T-cell (primary cell): ENCODE results near the gene NRXN2. TPM values are rescaled to one million over a fixed set of nuclear protein-coding genes. Genes with fewer than 3 reads are reported as not detected.

Experiments
- ATAC-seq, 4 experiments: fragments of 200-7000 bp in 3 of 4; fragments of 150-1000 bp in 1 of 4; cut with Tn5 transposase; replicated peaks in 1 of 4; 1 replicate in 3 of 4; 2 replicates in 1 of 4; pipeline ENCODE4 v1.10.0; 2021; ENCODE audit warnings: moderate library complexity in 3 of 4, mild to moderate bottlenecking in 2 of 4, moderate number of reproducible peaks in 1 of 4
- CTCF ChIA-PET, 2 donors: fragments of 300-600 bp; sonication (Branson Sonifier 250); formaldehyde crosslinking; loops; one replicate each; lab custom pipeline; 2022; ENCODE audit warnings: antibody characterized with exemption in 2 of 2; lab: Charles Lee
- POLR2A ChIA-PET, 2 donors: fragments of 300-600 bp; sonication (Branson Sonifier 250); formaldehyde crosslinking; loops; one replicate each; lab custom pipeline; 2022; ENCODE audit warnings: antibody characterized with exemption in 2 of 2; lab: Charles Lee
- DNase-seq, 35 experiments: peaks; one replicate each; pipeline versions ENCODE4 v3.0.0 to v3.0.0-alpha.2; 2013 to 2023
- H3K27ac ChIP-seq: one replicate; pipeline ENCODE4 v1.5.1; 2013; ENCODE audit warnings: low read length
- H3K27me3 ChIP-seq, 2 experiments: replicated peaks in 1 of 2; 1 replicate in 1 of 2; 2 replicates in 1 of 2; pipeline versions ENCODE4 v1.6.1 to v1.7.0; 2013; ENCODE audit warnings: low read length in 1 of 2, mixed read lengths in 1 of 2; ENCODE audit not compliant: control insufficient read depth in 2 of 2, insufficient read depth in 2 of 2; ENCODE audit errors: extremely low read depth in 1 of 2
- H3K36me3 ChIP-seq, 2 donors: 1 replicate in 1 of 2; 2 replicates in 1 of 2; pipeline versions ENCODE4 v1.6.1 to v1.7.0; 2013; ENCODE audit warnings: low read length in 1 of 2; ENCODE audit not compliant: control insufficient read depth in 2 of 2, insufficient read depth in 1 of 2; ENCODE audit errors: extremely low read depth in 1 of 2
- H3K4me1 ChIP-seq, 2 experiments: 1 replicate in 1 of 2; 2 replicates in 1 of 2; pipeline versions ENCODE4 v1.6.1 to v1.7.0; 2013; ENCODE audit warnings: low read length in 2 of 2, mixed read lengths in 1 of 2; ENCODE audit not compliant: insufficient read depth in 2 of 2, control insufficient read depth in 1 of 2; ENCODE audit errors: extremely low read depth in 1 of 2
- H3K4me3 ChIP-seq, 2 donors: 1 replicate in 1 of 2; 2 replicates in 1 of 2; pipeline versions ENCODE4 v1.5.1 to v1.7.0; 2013; ENCODE audit warnings: mild to moderate bottlenecking in 2 of 2, low read length in 1 of 2, moderate library complexity in 1 of 2; ENCODE audit not compliant: control insufficient read depth in 1 of 2; ENCODE audit errors: extremely low read depth in 1 of 2
- H3K9me3 ChIP-seq: 2 replicates; pipeline ENCODE4 v1.7.0; 2013
- H3K27ac Mint-ChIP-seq, 2 donors: one replicate each; pipeline ENCODE4 v1.8.0; 2020 to 2021; ENCODE audit warnings: mild to moderate bottlenecking in 2 of 2, mixed read lengths in 2 of 2
- H3K27me3 Mint-ChIP-seq, 2 donors: one replicate each; pipeline ENCODE4 v1.8.0; 2021 to 2022; ENCODE audit warnings: mixed read lengths in 2 of 2
- H3K36me3 Mint-ChIP-seq: one replicate; pipeline ENCODE4 v1.8.0; 2021; ENCODE audit warnings: mixed read lengths
- H3K4me1 Mint-ChIP-seq, 3 donors: one replicate each; pipeline ENCODE4 v1.8.0; 2020 to 2022; ENCODE audit warnings: mixed read lengths in 3 of 3, mild to moderate bottlenecking in 1 of 3
- H3K4me3 Mint-ChIP-seq, 3 donors: one replicate each; pipeline ENCODE4 v1.8.0; 2020 to 2022; ENCODE audit warnings: mild to moderate bottlenecking in 3 of 3, mixed read lengths in 3 of 3, moderate library complexity in 3 of 3
- H3K9me3 Mint-ChIP-seq, 3 donors: one replicate each; pipeline ENCODE4 v1.8.0; 2020 to 2022; ENCODE audit warnings: mixed read lengths in 3 of 3
- WGBS: methylation state at CpG from one replicate; pipeline ENCODE4 v1.1.5; 2013; ENCODE audit warnings: missing lambda C conversion rate; ENCODE audit not compliant: insufficient coverage; 5-methylcytosine and 5-hydroxymethylcytosine counted together
- total RNA-seq, 35 experiments: library from RNA in 6 of 35; stranded (reverse) in 6 of 35; fragments of 120-200 nt in 1 of 35; gene quantifications; one replicate each; pipeline versions ENCODE4 v1.2.1 to v1.2.4 and lab custom pipeline; 2013 to 2026

NRXN2 gene
- total RNA-seq, 5 donors from 2014 or later (not counting 1 experiment from before 2014, with no cell fraction given): 0.43 to 0.70 (median 0.47) TPM; not detected in 2

DNA sequence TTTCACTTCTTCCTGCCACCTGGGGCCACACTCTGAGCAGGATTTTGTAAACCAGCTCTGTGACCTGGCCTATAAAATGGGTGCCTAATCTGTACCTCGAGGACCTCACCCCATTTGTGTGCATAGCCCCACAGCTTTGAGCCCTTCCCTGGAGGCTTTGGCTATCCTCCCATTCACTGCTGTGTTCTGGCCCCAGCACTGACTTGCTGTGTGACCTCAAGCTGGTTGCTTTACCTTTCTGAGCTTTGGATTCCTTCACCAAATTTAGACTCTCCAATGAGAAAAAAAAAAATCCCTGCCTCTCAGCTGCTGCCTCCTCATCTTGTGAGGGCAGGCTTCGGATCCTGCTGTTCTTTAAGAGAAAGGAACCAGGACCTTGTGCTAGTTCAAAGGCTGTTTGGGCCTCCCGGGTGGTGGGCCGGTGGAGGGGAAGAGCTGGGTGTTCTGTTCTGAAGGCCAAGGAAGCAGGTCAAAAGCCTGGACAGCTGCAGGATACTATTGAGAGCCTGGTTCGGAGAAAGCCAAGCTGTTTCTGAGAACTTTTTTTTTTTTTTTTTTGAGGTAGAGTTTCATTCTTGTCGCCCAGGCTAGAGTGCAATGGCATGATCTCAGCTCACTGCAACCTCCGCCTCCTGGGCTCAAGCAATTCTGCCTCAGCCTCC lies 37.9 kb upstream of the NRXN2 start:
- no peak for DNase-seq
- H3K4me1 Mint-ChIP-seq: peaks cover 66 to 76% (median 74%) of the 10 kb centered on the region in 3 donors

GRCh38 chr11:64759722-64760719 lies 37.0 kb upstream of the NRXN2 start, which contains the start of gene PYGM:
Gene PYGM, minus strand, starts transcription at chr11:64759974. Its CDS starts 76 bp downstream, at chr11:64759898.
- CTCF ChIA-PET: interaction anchor here in 1 of 2 donors (0.7 to 1.3 kb wide), 3 partner anchors 9 to 15 kb away, joined by 3 to 7 read pairs (median 4); no protein-coding TSS in a partner anchor
- Histone ChIP-seq H3K4me3 (no peak within 1 kb of the TSS), H3K36me3 (peaks cover 19 to 31% of the 10 kb centered on the region in 2 donors), H3K27me3 (no peaks in the 10 kb centered on the region), H3K9me3 (no peaks in the 10 kb centered on the region), H3K4me1 (peaks cover 47 to 94% of the 10 kb centered on the region in 2 experiments), H3K27ac (peak within 1 kb of the TSS; percentile 56)
- no peaks in the 10 kb centered on the region for H3K27me3 Mint-ChIP-seq
- DNase-seq (peak in 1 of 35 experiments; percentile 23), ATAC-seq (peak in 1 of 4 experiments; percentile 5)
- H3K27ac Mint-ChIP-seq: peak within 1 kb of the TSS; percentile 88 to 93
- H3K36me3 Mint-ChIP-seq: peaks cover 26% of the 10 kb centered on the region
- 91% methylated on average over 11 of the region's 24 CpGs for WGBS
- POLR2A ChIA-PET: interaction anchor here (0.6 to 2.0 kb wide), 5 partner anchors 15 to 56 kb away, joined by 3 to 11 read pairs (median 4); no protein-coding TSS in a partner anchor
- peak within 1 kb of the TSS in 1 of 3 donors; percentile 86 for H3K4me3 Mint-ChIP-seq
- H3K9me3 Mint-ChIP-seq: no peaks in the 10 kb centered on the region
- peaks cover 59 to 68% (median 67%) of the 10 kb centered on the region in 3 donors for H3K4me1 Mint-ChIP-seq

More for the DNA sequence above, 37.9 kb upstream of the NRXN2 start:
- CTCF ChIA-PET: interaction anchor here (0.6 to 1.3 kb wide), 4 partner anchors 10 to 90 kb away, joined by 3 to 7 read pairs (median 4); no protein-coding TSS in a partner anchor
- H3K36me3 Mint-ChIP-seq: peaks cover 34% of the 10 kb centered on the region
- peak overlapping the region; percentile 88 to 93 for H3K27ac Mint-ChIP-seq
- POLR2A ChIA-PET: interaction anchor here (0.6 to 2.0 kb wide), 10 partner anchors 12 to 699 kb away, joined by 3 to 11 read pairs (median 3); no protein-coding TSS in a partner anchor
- no peaks in the 10 kb centered on the region for H3K9me3 Mint-ChIP-seq
- peaks cover 52 to 95% of the 10 kb centered on the region in 2 experiments for H3K4me1 ChIP-seq
- peaks cover 17 to 39% of the 10 kb centered on the region in 2 donors for H3K36me3 ChIP-seq
- H3K27ac ChIP-seq: peak overlapping the region; percentile 56
- H3K4me3 ChIP-seq: no peak overlapping the region
- no peaks in the 10 kb centered on the region for H3K9me3 ChIP-seq
- no peaks in the 10 kb centered on the region for H3K27me3 Mint-ChIP-seq
- H3K27me3 ChIP-seq: no peaks in the 10 kb centered on the region
- H3K4me3 Mint-ChIP-seq: peak overlapping the region in 2 of 3 donors; percentile 21 to 86
- no peak for ATAC-seq
- 81% methylated on average over 6 of the region's 7 CpGs for WGBS

GRCh38 chr11:64759131-64759721 lies 36.2 kb upstream of the NRXN2 start:
- H3K27ac ChIP-seq: no peak overlapping the region
- H3K4me1 ChIP-seq: peaks cover 41 to 90% of the 10 kb centered on the region in 2 experiments
- peaks cover 51 to 60% (median 59%) of the 10 kb centered on the region in 3 donors for H3K4me1 Mint-ChIP-seq
- H3K9me3 ChIP-seq: no peaks in the 10 kb centered on the region
- peaks cover 17 to 25% of the 10 kb centered on the region in 2 donors for H3K36me3 ChIP-seq
- ChIA-PET POLR2A (interaction anchor here (0.6 to 0.8 kb wide), 4 partner anchors 18 to 1822 kb away, joined by 4 to 10 read pairs (median 6); no protein-coding TSS in a partner anchor), CTCF (interaction anchor here in 1 of 2 donors (0.7 to 1.3 kb wide), 3 partner anchors 8 to 15 kb away, joined by 3 to 7 read pairs (median 4); no protein-coding TSS in a partner anchor)
- ATAC-seq (no peak), DNase-seq (no peak)
- peaks cover 19% of the 10 kb centered on the region for H3K36me3 Mint-ChIP-seq
- H3K27ac Mint-ChIP-seq: peak overlapping the region; percentile 22 to 93
- no peaks in the 10 kb centered on the region for H3K9me3 Mint-ChIP-seq
- no peaks in the 10 kb centered on the region for H3K27me3 Mint-ChIP-seq
- WGBS: 95% methylated on average over 18 of the region's 21 CpGs
- H3K4me3 Mint-ChIP-seq: peak overlapping the region in 1 of 3 donors; percentile 60
- no peaks in the 10 kb centered on the region for H3K27me3 ChIP-seq
- no peak overlapping the region for H3K4me3 ChIP-seq

- Mint-ChIP-seq H3K27me3 (no peaks in the 10 kb centered on the region), H3K4me3 (no peak overlapping the region), H3K4me1 (peaks cover 44 to 54% (median 53%) of the 10 kb centered on the region in 3 donors), H3K36me3 (peaks cover 13% of the 10 kb centered on the region), H3K27ac (peak overlapping the region in 1 of 2 donors; percentile 65), H3K9me3 (no peaks in the 10 kb centered on the region)
- ChIA-PET POLR2A (interaction anchor here in 1 of 2 donors (0.5 to 0.6 kb wide), 3 partner anchors 114 to 1823 kb away, joined by 4 to 8 read pairs (median 4); no protein-coding TSS in a partner anchor), CTCF (no interaction called here)
- WGBS: 98% methylated on average over 5 of the region's 15 CpGs
- H3K4me3 ChIP-seq: no peak overlapping the region
- H3K4me1 ChIP-seq: peaks cover 37 to 88% of the 10 kb centered on the region in 2 experiments
- H3K27me3 ChIP-seq: no peaks in the 10 kb centered on the region
- ATAC-seq (no peak), DNase-seq (peak in 1 of 35 experiments; percentile 23)
- H3K9me3 ChIP-seq: no peaks in the 10 kb centered on the region
- peaks cover 17 to 28% of the 10 kb centered on the region in 2 donors for H3K36me3 ChIP-seq
- H3K27ac ChIP-seq: no peak overlapping the region
Measured at GRCh38 chr11:64758330-64759079, 35.5 kb upstream of the NRXN2 start.

DNA sequence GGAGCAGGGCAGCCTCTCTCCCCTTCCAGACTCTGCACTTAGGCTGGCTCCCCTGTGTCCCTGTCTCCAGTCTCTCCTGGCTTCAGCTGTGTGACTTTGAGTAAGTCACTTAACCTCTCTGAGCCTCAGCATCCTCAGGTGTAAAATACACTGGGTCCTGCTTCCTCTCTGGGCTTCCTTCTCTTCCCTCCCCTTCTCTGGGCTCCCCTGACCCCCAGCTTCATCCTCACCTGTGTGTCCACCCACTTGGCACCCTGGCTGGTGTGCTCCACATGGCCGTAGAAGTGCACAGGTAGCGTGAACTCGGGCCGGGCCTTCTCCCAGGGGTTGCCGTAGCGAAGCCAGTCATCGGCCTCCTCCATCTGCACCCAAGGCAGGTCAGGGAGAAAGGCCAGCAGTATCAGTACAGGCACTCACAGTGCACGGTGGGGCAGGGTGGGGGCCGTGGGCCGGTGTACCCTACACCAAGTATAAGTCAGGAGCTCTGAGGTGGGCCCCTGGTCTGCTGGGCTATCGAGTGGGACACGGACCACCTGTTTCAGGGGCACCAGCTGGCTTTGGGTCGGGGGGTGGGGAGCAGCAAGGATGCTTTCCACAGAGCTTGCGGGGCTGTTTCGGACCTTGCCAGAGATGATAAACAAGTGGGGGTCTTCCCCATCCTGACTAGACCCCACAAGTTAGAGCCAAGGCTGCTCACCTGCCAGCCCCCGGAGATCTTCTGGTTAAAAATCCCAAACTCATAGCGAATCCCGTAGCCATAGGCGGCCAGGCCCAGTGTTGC lies 34.7 kb upstream of the NRXN2 start:
- no peaks in the 10 kb centered on the region for H3K27me3 Mint-ChIP-seq
- H3K4me3 Mint-ChIP-seq: no peak overlapping the region
- Histone ChIP-seq H3K36me3 (peaks cover 17 to 31% of the 10 kb centered on the region in 2 donors), H3K9me3 (no peaks in the 10 kb centered on the region), H3K27me3 (no peaks in the 10 kb centered on the region), H3K4me1 (peaks cover 29 to 85% of the 10 kb centered on the region in 2 experiments), H3K4me3 (no peak overlapping the region), H3K27ac (no peak overlapping the region)
- ATAC-seq (no peak), DNase-seq (peak in 1 of 35 experiments; percentile 21)
- CTCF ChIA-PET: no interaction called here
- peaks cover 10% of the 10 kb centered on the region for H3K36me3 Mint-ChIP-seq
- H3K4me1 Mint-ChIP-seq: peaks cover 41 to 48% (median 48%) of the 10 kb centered on the region in 3 donors
- H3K9me3 Mint-ChIP-seq: no peaks in the 10 kb centered on the region
- POLR2A ChIA-PET: no interaction called here
- H3K27ac Mint-ChIP-seq: peak overlapping the region; percentile 68 to 76
- WGBS: 97% methylated on average over 11 of the region's 19 CpGs
